IMR-90 (cell line): ENCODE data around the gene CPT1A. TPM values are rescaled to one million over a fixed set of nuclear protein-coding genes. Genes with fewer than 3 reads are reported as not detected.

ENCODE experiments used
- ATAC-seq: fragments of 200-7000 bp; cut with Tn5 transposase; 2 replicates; pipeline ENCODE4 v1.9.1; 2020; ENCODE audit warnings: low read depth, mild to moderate bottlenecking, moderate library complexity
- BruUV-seq: library from RNA; stranded (reverse); fragments of 400-500 nt; replicated peaks from 2 replicates; lab custom pipeline; 2021; lab: Mats Ljungman, UMichigan
- CTCF ChIA-PET: fragments of 300-600 bp; formaldehyde crosslinking; extraction: SDS; loops from one replicate; lab custom pipeline; 2021; ENCODE audit warnings: antibody characterized with exemption; lab: Yijun Ruan, JAX
- POLR2A ChIA-PET: fragments of 300-600 bp; sonication (Branson Sonifier 250); formaldehyde crosslinking; loops from one replicate; lab custom pipeline; 2022; ENCODE audit warnings: antibody characterized with exemption; ENCODE audit not compliant: unreplicated experiment; lab: Charles Lee
- DNase-seq: peaks from one replicate; pipeline ENCODE4 v3.0.0; 2013
- H2AFZ ChIP-seq: replicated peaks from 2 replicates; pipeline ENCODE3; 2013; ENCODE audit warnings: low read length, mild to moderate bottlenecking; ENCODE audit not compliant: poor library complexity
- H2AK5ac ChIP-seq: 2 replicates; pipeline ENCODE4 v1.6.1; 2013; ENCODE audit warnings: low read depth, low read length, inconsistent platforms
- H2AK9ac ChIP-seq: replicated peaks from 2 replicates; pipeline ENCODE3; 2013; ENCODE audit warnings: mild to moderate bottlenecking, low read depth, low read length, moderate library complexity; ENCODE audit not compliant: poor library complexity
- H2BK120ac ChIP-seq: 2 replicates; pipeline ENCODE4 v1.6.1; 2013; ENCODE audit warnings: low read depth, low read length, inconsistent platforms
- H2BK15ac ChIP-seq: 3 replicates; pipeline ENCODE4 v1.6.1; 2013; ENCODE audit warnings: low read depth, low read length, inconsistent platforms
- H2BK20ac ChIP-seq: 2 replicates; pipeline ENCODE4 v1.6.1; 2013; ENCODE audit warnings: low read depth, mild to moderate bottlenecking, inconsistent platforms, low read length, moderate library complexity
- H2BK5ac ChIP-seq: 2 replicates; pipeline ENCODE4 v1.6.1; 2013; ENCODE audit warnings: mild to moderate bottlenecking, low read depth, low read length, inconsistent platforms; ENCODE audit not compliant: poor library complexity, severe bottlenecking
- H3K14ac ChIP-seq: replicated peaks from 2 replicates; pipeline ENCODE4 v1.6.1; 2013; ENCODE audit warnings: low read depth, low read length, inconsistent platforms
- H3K18ac ChIP-seq: 2 replicates; pipeline ENCODE4 v1.6.1; 2013; ENCODE audit warnings: low read depth, low read length, control low read depth
- H3K23ac ChIP-seq: 2 replicates; pipeline ENCODE4 v1.6.1; 2013; ENCODE audit warnings: low read depth, low read length, inconsistent platforms
- H3K27ac ChIP-seq: 2 replicates; pipeline ENCODE4 v1.5.1; 2013; ENCODE audit warnings: mild to moderate bottlenecking, control low read depth, low read length; ENCODE audit not compliant: insufficient read depth
- H3K27me3 ChIP-seq: 2 replicates; pipeline ENCODE4 v1.6.1; 2013; ENCODE audit warnings: low read length; ENCODE audit not compliant: control insufficient read depth, insufficient read depth
- H3K36me3 ChIP-seq: 2 replicates; pipeline ENCODE4 v1.6.1; 2013; ENCODE audit warnings: low read length, mixed read lengths; ENCODE audit not compliant: control insufficient read depth, insufficient read depth
- H3K4ac ChIP-seq: 2 replicates; pipeline ENCODE4 v1.6.1; 2013; ENCODE audit warnings: low read depth, low read length, inconsistent platforms
- H3K4me1 ChIP-seq: 2 replicates; pipeline ENCODE4 v1.6.1; 2013; ENCODE audit warnings: low read length, mixed read lengths; ENCODE audit not compliant: control insufficient read depth, insufficient read depth
- H3K4me2 ChIP-seq: 2 replicates; pipeline ENCODE4 v1.6.1; 2013; ENCODE audit warnings: low read depth, mild to moderate bottlenecking, control low read depth, low read length, moderate library complexity
- H3K4me3 ChIP-seq: 2 replicates; pipeline ENCODE4 v1.5.1; 2013; ENCODE audit warnings: low read depth, mild to moderate bottlenecking, control low read depth, low read length, moderate library complexity; ENCODE audit not compliant: insufficient read depth
- H3K56ac ChIP-seq: 2 replicates; pipeline ENCODE4 v1.6.1; 2013; ENCODE audit warnings: low read length, inconsistent platforms; ENCODE audit not compliant: insufficient read depth; ENCODE audit errors: extremely low read depth
- H3K79me1 ChIP-seq, 2 experiments: 2 replicates each; pipeline ENCODE4 v1.6.1; 2013; ENCODE audit warnings: low read length in 2 of 2, inconsistent platforms in 1 of 2, low read depth in 1 of 2
- H3K9ac ChIP-seq: 2 replicates; pipeline ENCODE4 v1.6.1; 2013; ENCODE audit warnings: low read depth, low read length, control low read depth
- H3K9me1 ChIP-seq: 2 replicates; pipeline ENCODE4 v1.6.1; 2013; ENCODE audit warnings: low read length, inconsistent platforms; ENCODE audit not compliant: insufficient read depth
- H3K9me3 ChIP-seq: 2 replicates; pipeline ENCODE4 v1.6.1; 2013; ENCODE audit warnings: low read length; ENCODE audit not compliant: control insufficient read depth, insufficient read depth
- H4K20me1 ChIP-seq: 2 replicates; pipeline ENCODE4 v1.6.1; 2013; ENCODE audit warnings: low read length, inconsistent platforms; ENCODE audit not compliant: insufficient read depth
- H4K5ac ChIP-seq: 2 replicates; pipeline ENCODE4 v1.6.1; 2013; ENCODE audit warnings: mild to moderate bottlenecking, low read depth, low read length, control low read depth
- H4K8ac ChIP-seq, 2 experiments: 2 replicates each; pipeline ENCODE4 v1.6.1; 2013; ENCODE audit warnings: low read depth in 2 of 2, low read length in 2 of 2, control low read depth in 1 of 2, inconsistent platforms in 1 of 2
- H4K91ac ChIP-seq: 2 replicates; pipeline ENCODE4 v1.6.1; 2013; ENCODE audit warnings: low read depth, low read length, inconsistent platforms; ENCODE audit not compliant: insufficient read depth
- CEBPB ChIP-seq: IDR thresholded peaks from 2 replicates; pipeline ENCODE4 v1.6.1; 2012; ENCODE audit warnings: low read depth, low read length, improper control_type of control experiment
- CHD1 ChIP-seq: IDR thresholded peaks from 2 replicates; pipeline ENCODE4 v1.6.1; 2012; ENCODE audit warnings: low read depth, low read length, improper control_type of control experiment
- CTCF ChIP-seq: conservative IDR thresholded peaks from 2 replicates; pipeline ENCODE4 v1.5.1; 2012; ENCODE audit warnings: mild to moderate bottlenecking, low read depth, low read length, improper control_type of control experiment
- ELK1 ChIP-seq: fragments of 150-350 bp; IDR thresholded peaks from 2 replicates; pipeline ENCODE4 v1.6.1; 2016; ENCODE audit warnings: low read depth, mild to moderate bottlenecking, low read length, moderate library complexity, borderline replicate concordance
- FOS ChIP-seq: fragments of 150-350 bp; IDR thresholded peaks from 2 replicates; pipeline ENCODE4 v1.6.1; 2016; ENCODE audit warnings: low read depth, low read length
- MAFK ChIP-seq: IDR thresholded peaks from 2 replicates; pipeline ENCODE4 v1.6.1; 2012; ENCODE audit warnings: low read depth, low read length, improper control_type of control experiment
- MXI1 ChIP-seq: IDR thresholded peaks from 2 replicates; pipeline ENCODE4 v1.6.1; 2012; ENCODE audit warnings: low read depth, mild to moderate bottlenecking, low read length, moderate library complexity, borderline replicate concordance
- NFE2L2 ChIP-seq: fragments of 150-350 bp; IDR thresholded peaks from 2 replicates; pipeline ENCODE4 v1.6.1; 2016; ENCODE audit warnings: low read depth, mild to moderate bottlenecking, low read length
- POLR2A ChIP-seq: IDR thresholded peaks from 2 replicates; pipeline ENCODE4 v1.6.1; 2012; ENCODE audit warnings: mild to moderate bottlenecking, low read depth, low read length
- RAD21 ChIP-seq: IDR thresholded peaks from 2 replicates; pipeline ENCODE4 v1.6.1; 2012; ENCODE audit warnings: low read length, improper control_type of control experiment
- RFX5 ChIP-seq: IDR thresholded peaks from 2 replicates; pipeline ENCODE4 v1.8.0; 2012; ENCODE audit warnings: low read depth, mild to moderate bottlenecking, low read length, moderate library complexity
- SMC3 ChIP-seq: fragments of 150-350 bp; IDR thresholded peaks from 2 replicates; pipeline ENCODE4 v1.6.1; 2016; ENCODE audit warnings: low read depth, mild to moderate bottlenecking, antibody characterized with exemption, low read length, moderate library complexity
- WGBS, 2 experiments: methylation state at CpG; one replicate each; pipeline versions ENCODE4 v1.1.5 to v1.1.7; 2013; ENCODE audit warnings: missing lambda C conversion rate in 2 of 2; ENCODE audit not compliant: insufficient read length in 1 of 2; ENCODE audit errors: extremely low coverage in 2 of 2; 5-methylcytosine and 5-hydroxymethylcytosine counted together
- dilution Hi-C: fragments of 300-500 bp; cut with HindIII; formaldehyde crosslinking; loops from one replicate; pipeline ENCODE4 v1.14.3; 2018; ENCODE audit warnings: low sequenced_read_pairs; ENCODE audit not compliant: unreplicated experiment
- in situ Hi-C: fragments of 300-500 bp; cut with MboI; formaldehyde crosslinking; loops from 3 replicates; pipeline ENCODE4 v1.14.3; 2019; ENCODE audit warnings: low sequenced_read_pairs, inconsistent platforms, mixed read lengths
- intact Hi-C: fragments of 100-400 bp; cut with micrococcal nuclease; formaldehyde crosslinking; loops from 2 replicates; pipeline ENCODE4 v1.10.0; 2022
- polyA plus RNA-seq, 3 experiments: library from polyadenylated mRNA; depleted of rRNA; stranded (reverse); fragments of >200 nt; gene quantifications; 2 replicates each; pipeline ENCODE4 v1.2.3, GENCODE V29; 2012; ENCODE audit warnings: low replicate concordance in 1 of 3
- total RNA-seq: library from RNA; depleted of rRNA; stranded (reverse); fragments of >200 nt; gene quantifications from 2 replicates; pipeline ENCODE4 v1.2.3, GENCODE V29; 2012

The CPT1A gene
- total and polyA plus RNA-seq, 2 of the 4 experiments (the other 2 are of a cell fraction), result 15.4 to 21.3 TPM

- Histone ChIP-seq H3K56ac (no peak overlapping the region), H3K36me3 (peaks cover 37% of the 10 kb centered on the region), H3K9me3 (no peaks in the 10 kb centered on the region), H3K9me1 (no peaks in the 10 kb centered on the region), H2BK15ac (no peak overlapping the region), H3K9ac (no peak overlapping the region), H3K27me3 (no peaks in the 10 kb centered on the region), H3K79me1 (no peaks in the 10 kb centered on the region), H4K5ac (no peak overlapping the region), H2BK20ac (no peak overlapping the region), H3K4me2 (no peak overlapping the region), H4K91ac (no peak overlapping the region), H3K23ac (no peak overlapping the region), H2BK120ac (no peak overlapping the region), H2AK9ac (no peak overlapping the region), H4K8ac (no peak overlapping the region), H2BK5ac (no peak overlapping the region), H3K27ac (no peak overlapping the region), H2AFZ (no peak overlapping the region), H3K4me3 (no peak overlapping the region), H3K18ac (no peak overlapping the region), H3K14ac (no peak overlapping the region), H2AK5ac (no peak overlapping the region), H3K4ac (no peak overlapping the region), H4K20me1 (no peaks in the 10 kb centered on the region), H3K4me1 (no peaks in the 10 kb centered on the region)
- 57% methylated on average over 6 of the region's 10 CpGs; no CpG with 5 or more reads in 1 of the 2 experiments for WGBS, 2 experiments
- DNase-seq (no peak), ATAC-seq (no peak)
- TF ChIP-seq NFE2L2 (no peak), RFX5 (no peak), ELK1 (no peak), CTCF (no peak), RAD21 (no peak), CHD1 (no peak), FOS (no peak), MAFK (no peak), SMC3 (no peak), CEBPB (no peak), MXI1 (no peak), POLR2A (no peak)
- dilution Hi-C loops, result no loop called here
- ChIA-PET POLR2A (no interaction called here), CTCF (interaction anchor here (0.7 kb wide), 1 partner anchor 11 kb away, joined by 5 read pairs; no protein-coding TSS in a partner anchor)
- in situ Hi-C loops, result no loop called here
- no TSS peak for BruUV-seq
- intact Hi-C loops, result no loop called here
These were observed 78.5 kb downstream of the CPT1A start for GRCh38 chr11:68763181-68763721.
